Activated CD4-positive, alpha-beta T cell treated with anti-CD3 and anti-CD28 coated beads, Interleukin-2, amount 10 ng/mL, durations not matched to agents 24 days and 14 days (primary cell): ENCODE data around the gene PDE4A. TPM values are rescaled to one million over a fixed set of nuclear protein-coding genes. Genes with fewer than 3 reads are reported as not detected.
"Not testable (repeated sequence)": the region's sequence is repeated elsewhere in the genome, so short reads cannot be mapped to it uniquely, and the experiment has no call there.

Source experiments
- DNase-seq: peaks from one replicate; pipeline ENCODE4 v3.0.0; 2022
- H3K27ac Mint-ChIP-seq: one replicate; pipeline ENCODE4 v1.8.0; 2022; ENCODE audit warnings: mild to moderate bottlenecking, mixed read lengths
- H3K27me3 Mint-ChIP-seq: one replicate; pipeline ENCODE4 v1.8.0; 2022; ENCODE audit warnings: mixed read lengths
- H3K36me3 Mint-ChIP-seq: one replicate; pipeline ENCODE4 v1.8.0; 2022; ENCODE audit warnings: low read depth, mild to moderate bottlenecking, mixed read lengths
- H3K4me1 Mint-ChIP-seq: one replicate; pipeline ENCODE4 v1.8.0; 2021; ENCODE audit warnings: mixed read lengths
- H3K4me3 Mint-ChIP-seq: one replicate; pipeline ENCODE4 v1.8.0; 2022; ENCODE audit warnings: mild to moderate bottlenecking, moderate library complexity, mixed read lengths
- H3K9me3 Mint-ChIP-seq: one replicate; pipeline ENCODE4 v1.8.0; 2021; ENCODE audit warnings: mixed read lengths
- intact Hi-C: fragments of 100-400 bp; cut with micrococcal nuclease; formaldehyde crosslinking; loops from one replicate; pipeline ENCODE4 v1.15.1; 2023
- total RNA-seq: library from RNA; stranded (reverse); gene quantifications from 2 replicates; pipeline ENCODE4 v1.2.3, GENCODE V29; 2022

The PDE4A gene
- total RNA-seq, result 55.3 and 58.0 TPM in 2 replicates

DNA sequence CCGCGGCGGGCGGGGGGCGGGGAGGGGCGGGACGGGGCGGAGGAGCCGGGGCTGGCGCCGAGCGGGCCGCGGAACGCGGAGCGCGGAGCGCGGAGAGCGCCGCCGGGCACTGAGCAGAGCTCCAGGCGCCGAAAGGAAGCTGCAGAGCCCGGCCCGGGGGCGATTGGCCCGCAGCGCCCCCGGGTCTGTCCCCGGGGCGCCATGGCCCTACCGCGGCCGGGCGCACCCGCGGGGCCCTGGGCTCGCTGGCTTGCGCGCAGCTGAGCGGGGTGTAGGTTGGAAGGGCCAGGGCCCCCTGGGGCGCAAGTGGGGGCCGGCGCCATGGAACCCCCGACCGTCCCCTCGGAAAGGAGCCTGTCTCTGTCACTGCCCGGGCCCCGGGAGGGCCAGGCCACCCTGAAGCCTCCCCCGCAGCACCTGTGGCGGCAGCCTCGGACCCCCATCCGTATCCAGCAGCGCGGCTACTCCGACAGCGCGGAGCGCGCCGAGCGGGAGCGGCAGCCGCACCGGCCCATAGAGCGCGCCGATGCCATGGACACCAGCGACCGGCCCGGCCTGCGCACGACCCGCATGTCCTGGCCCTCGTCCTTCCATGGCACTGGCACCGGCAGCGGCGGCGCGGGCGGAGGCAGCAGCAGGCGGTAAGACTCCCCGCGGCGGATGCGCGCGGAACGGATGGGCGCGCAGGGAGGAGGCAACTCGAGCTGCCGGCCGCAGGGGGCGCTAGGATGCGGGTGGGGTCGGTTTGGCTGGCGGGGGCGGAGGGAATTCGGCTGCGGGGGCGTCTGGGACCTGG is at the start of gene PDE4A:
PDE4A (plus strand) TSS at position 95 of the 796 bp plus-strand sequence; CDS start at position 322, 227 bp downstream.
- H3K27ac Mint-ChIP-seq, result peak within 1 kb of the TSS; percentile 92
- peaks cover 8% of the 10 kb centered on the region for H3K27me3 Mint-ChIP-seq
- peak within 1 kb of the TSS; percentile 92 for H3K4me3 Mint-ChIP-seq
- H3K9me3 Mint-ChIP-seq, result no peaks in the 10 kb centered on the region
- H3K36me3 Mint-ChIP-seq, result peaks cover 19% of the 10 kb centered on the region
- peak; percentile 95 for DNase-seq
- intact Hi-C loops, result loop anchor here (2.0 kb wide), 1 partner anchor 82 kb away; the partner anchor contains the start of gene KEAP1
- peaks cover 68% of the 10 kb centered on the region for H3K4me1 Mint-ChIP-seq

DNA sequence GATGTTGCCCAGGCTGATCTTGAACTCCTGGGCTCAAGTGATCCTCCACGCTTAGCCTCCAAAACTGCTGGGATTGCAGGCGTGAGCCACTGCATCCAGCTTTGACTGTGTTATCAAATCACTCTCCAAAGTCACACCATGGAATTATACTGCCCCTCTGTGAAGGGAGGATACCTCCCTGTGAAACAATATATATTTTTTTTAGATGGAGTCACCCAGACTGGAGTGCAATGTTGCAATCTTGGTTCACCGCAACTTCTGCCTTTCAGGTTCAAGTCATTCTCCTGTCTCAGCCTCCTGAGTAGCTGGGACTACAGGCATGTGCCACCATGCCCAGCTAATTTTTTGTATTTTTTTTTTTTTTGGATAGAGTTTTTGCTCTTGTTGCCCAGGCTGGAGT is 47.6 kb upstream of the PDE4A start:
- Mint-ChIP-seq H3K4me1 (peaks cover 4% of the 10 kb centered on the region), H3K27me3 (no peaks in the 10 kb centered on the region), H3K27ac (no peak overlapping the region), H3K4me3 (no peak overlapping the region), H3K9me3 (peaks cover 4% of the 10 kb centered on the region), H3K36me3 (peaks cover 38% of the 10 kb centered on the region)
- DNase-seq, result no peak
- intact Hi-C loops, result no loop called here

- Mint-ChIP-seq H3K4me1 (peaks cover 12% of the 10 kb centered on the region), H3K27ac (no peak overlapping the region), H3K27me3 (no peaks in the 10 kb centered on the region), H3K9me3 (peaks cover 8% of the 10 kb centered on the region), H3K4me3 (no peak overlapping the region), H3K36me3 (peaks cover 36% of the 10 kb centered on the region)
- no peak for DNase-seq
- intact Hi-C loops, result no loop called here
These were observed 45.4 kb upstream of the PDE4A start for GRCh38 chr19:10374931-10375330.

DNA sequence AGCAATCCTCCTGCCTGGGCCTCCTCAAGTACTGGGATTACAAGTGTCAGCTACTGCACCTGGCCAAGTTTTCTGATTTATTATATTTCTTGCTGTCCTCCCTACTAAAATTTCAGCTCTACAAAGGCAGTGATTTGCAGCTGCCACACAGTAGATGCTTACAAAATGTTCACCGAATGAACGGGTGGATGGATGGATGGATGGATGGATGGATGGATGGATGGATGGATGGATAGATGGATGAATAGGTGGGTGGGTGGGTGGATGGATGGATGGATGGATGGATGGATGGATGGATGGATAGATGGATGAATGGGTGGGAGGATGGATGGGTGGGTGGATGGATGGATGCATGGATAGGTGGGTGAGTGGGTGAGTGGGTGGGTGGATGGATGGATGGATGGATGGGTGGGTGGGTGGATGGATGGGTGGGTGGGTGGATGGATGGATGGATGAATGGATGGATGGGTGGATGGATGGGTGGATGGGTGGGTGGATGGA is 43.1 kb upstream of the PDE4A start:
- Mint-ChIP-seq H3K4me3 (peak overlapping the region; percentile 65), H3K27ac (peak overlapping the region; percentile 76), H3K36me3 (peaks cover 41% of the 10 kb centered on the region), H3K4me1 (peaks cover 22% of the 10 kb centered on the region)
- H3K27me3 Mint-ChIP-seq, DNase-seq, H3K9me3 Mint-ChIP-seq, intact Hi-C loops: not testable (repeated sequence)

- Mint-ChIP-seq H3K36me3 (peaks cover 37% of the 10 kb centered on the region), H3K4me1 (peaks cover 22% of the 10 kb centered on the region), H3K9me3 (peaks cover 8% of the 10 kb centered on the region), H3K27me3 (peaks cover 1% of the 10 kb centered on the region), H3K27ac (peak overlapping the region; percentile 76), H3K4me3 (no peak overlapping the region)
- intact Hi-C loops, result no loop called here
- no peak for DNase-seq
These were observed 42.2 kb upstream of the PDE4A start for GRCh38 chr19:10378124-10378523.

- Mint-ChIP-seq H3K4me1 (peaks cover 20% of the 10 kb centered on the region), H3K27ac (peak overlapping the region; percentile 91), H3K27me3 (peaks cover 1% of the 10 kb centered on the region), H3K4me3 (peak overlapping the region; percentile 92), H3K36me3 (peaks cover 32% of the 10 kb centered on the region), H3K9me3 (peaks cover 8% of the 10 kb centered on the region)
- DNase-seq, result no peak
- intact Hi-C loops, result loop anchor here (2.0 kb wide), 3 partner anchors 47 to 119 kb away; partner anchors contain the start of genes ICAM1 and RAVER1
These were observed 40.4 kb upstream of the PDE4A start for GRCh38 chr19:10379880-10380312.

- DNase-seq, result peak; percentile 99
- Mint-ChIP-seq H3K4me1 (peaks cover 20% of the 10 kb centered on the region), H3K36me3 (peaks cover 30% of the 10 kb centered on the region), H3K4me3 (peak within 1 kb of the TSS; percentile 92), H3K27ac (peak within 1 kb of the TSS; percentile 91), H3K9me3 (peaks cover 8% of the 10 kb centered on the region), H3K27me3 (peaks cover 1% of the 10 kb centered on the region)
- intact Hi-C loops, result loop anchor here (2.0 kb wide), 3 partner anchors 48 to 120 kb away; partner anchors contain the start of genes ICAM1 and RAVER1
These were observed 39.8 kb upstream of the PDE4A start, which contains the start of gene TYK2 for GRCh38 chr19:10380313-10381102. Gene TYK2, minus strand, starts transcription at chr19:10380572. Its CDS starts 2,166 bp downstream, at chr19:10378406.

GRCh38 chr19:10383223-10383499 is 37.2 kb upstream of the PDE4A start:
- H3K27me3 Mint-ChIP-seq, intact Hi-C loops, H3K9me3 Mint-ChIP-seq: not testable (repeated sequence)

DNA sequence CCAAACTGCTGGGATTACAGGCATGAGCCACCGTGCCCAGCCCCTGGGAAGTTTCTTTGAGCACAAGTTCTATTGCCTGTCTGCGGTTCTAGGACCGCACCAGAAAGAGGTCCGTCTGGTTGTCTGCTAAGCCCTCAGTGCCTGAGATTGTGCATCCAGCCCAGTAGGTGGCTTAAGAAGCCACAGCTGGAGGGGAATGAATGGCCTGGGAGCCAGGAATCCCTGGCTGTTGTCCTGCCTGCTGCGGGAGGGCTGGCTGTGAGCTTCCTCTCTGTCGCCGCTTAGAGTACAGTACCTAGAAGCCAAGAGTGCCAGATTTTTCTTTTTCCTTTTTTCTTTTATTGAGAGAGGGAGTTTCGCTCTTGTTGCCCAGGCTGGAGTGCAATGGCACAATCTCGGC is 35.8 kb upstream of the PDE4A start:
- no peak for DNase-seq
- H3K4me3 Mint-ChIP-seq, result no peak overlapping the region
- H3K4me1 Mint-ChIP-seq, result peaks cover 18% of the 10 kb centered on the region
- intact Hi-C loops, result no loop called here
- H3K27me3 Mint-ChIP-seq, result peaks cover 1% of the 10 kb centered on the region
- H3K36me3 Mint-ChIP-seq, result peaks cover 18% of the 10 kb centered on the region
- no peak overlapping the region for H3K27ac Mint-ChIP-seq
- H3K9me3 Mint-ChIP-seq, result no peaks in the 10 kb centered on the region

More at GRCh38 chr19:10383223-10383499, 37.2 kb upstream of the PDE4A start:
- Mint-ChIP-seq H3K36me3 (peaks cover 19% of the 10 kb centered on the region), H3K4me1 (peaks cover 17% of the 10 kb centered on the region)
- DNase-seq, H3K27ac Mint-ChIP-seq, H3K4me3 Mint-ChIP-seq: not testable (repeated sequence)

DNA sequence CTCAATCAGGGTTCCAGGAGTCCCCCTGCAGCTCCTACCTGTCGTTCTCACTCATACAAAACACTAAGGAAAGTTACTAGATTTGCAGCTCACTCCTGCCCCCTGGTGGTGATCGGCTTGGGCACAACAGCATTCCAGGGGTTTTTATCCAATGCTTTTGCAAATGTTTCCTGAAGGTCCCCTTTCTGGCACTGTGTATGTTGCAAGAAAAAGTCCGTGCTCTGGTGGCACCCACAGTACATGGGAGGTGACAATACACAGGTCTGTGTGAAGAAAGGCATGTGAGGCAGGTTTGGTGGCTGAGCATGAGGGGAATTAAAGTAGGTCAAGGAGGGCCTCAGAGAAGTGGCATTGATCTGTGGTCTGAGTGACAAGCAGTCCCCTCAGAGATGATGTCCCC is 31.4 kb upstream of the PDE4A start:
- Mint-ChIP-seq H3K27me3 (no peaks in the 10 kb centered on the region), H3K27ac (no peak overlapping the region), H3K4me1 (peaks cover 9% of the 10 kb centered on the region), H3K4me3 (no peak overlapping the region), H3K36me3 (peaks cover 37% of the 10 kb centered on the region), H3K9me3 (no peaks in the 10 kb centered on the region)
- intact Hi-C loops, result loop anchor here (1.0 to 5.0 kb wide), 3 partner anchors 120 to 457 kb away; no protein-coding TSS in a partner anchor
- peak; percentile 93 for DNase-seq

DNA sequence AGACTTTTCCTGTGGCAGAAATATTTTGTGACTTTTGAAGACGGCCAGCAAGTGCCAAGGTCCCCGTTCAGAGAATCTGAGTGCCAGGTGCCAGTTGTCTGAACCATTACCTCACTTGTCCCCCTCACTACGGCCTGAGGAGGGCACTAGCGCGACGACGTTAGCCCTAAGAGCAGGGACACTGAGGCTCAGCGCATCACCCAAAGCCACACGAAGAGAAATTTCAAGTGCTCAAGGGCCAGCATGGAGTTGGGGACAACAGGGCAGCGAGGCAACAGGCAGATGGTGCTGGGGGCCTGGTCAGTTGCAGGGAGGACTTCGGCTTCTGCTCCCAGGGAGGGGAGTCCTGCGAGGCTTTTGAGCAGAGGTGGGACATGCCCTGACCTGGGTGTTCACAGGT is 30.5 kb upstream of the PDE4A start:
- no peaks in the 10 kb centered on the region for H3K27me3 Mint-ChIP-seq
- peaks cover 9% of the 10 kb centered on the region for H3K4me1 Mint-ChIP-seq
- DNase-seq, result peak; percentile 71
- H3K36me3 Mint-ChIP-seq, result peaks cover 42% of the 10 kb centered on the region
- no peak overlapping the region for H3K4me3 Mint-ChIP-seq
- intact Hi-C loops, result loop anchor here (1.0 to 5.0 kb wide), 3 partner anchors 121 to 458 kb away; no protein-coding TSS in a partner anchor
- no peaks in the 10 kb centered on the region for H3K9me3 Mint-ChIP-seq
- no peak overlapping the region for H3K27ac Mint-ChIP-seq

- intact Hi-C loops, result no loop called here
- peak; percentile 90 for DNase-seq
- no peak overlapping the region for H3K4me3 Mint-ChIP-seq
- no peaks in the 10 kb centered on the region for H3K27me3 Mint-ChIP-seq
- no peak overlapping the region for H3K27ac Mint-ChIP-seq
- H3K4me1 Mint-ChIP-seq, result peaks cover 9% of the 10 kb centered on the region
- peaks cover 49% of the 10 kb centered on the region for H3K36me3 Mint-ChIP-seq
- H3K9me3 Mint-ChIP-seq, result no peaks in the 10 kb centered on the region
These were observed 29.6 kb upstream of the PDE4A start for GRCh38 chr19:10390652-10391286.

DNA sequence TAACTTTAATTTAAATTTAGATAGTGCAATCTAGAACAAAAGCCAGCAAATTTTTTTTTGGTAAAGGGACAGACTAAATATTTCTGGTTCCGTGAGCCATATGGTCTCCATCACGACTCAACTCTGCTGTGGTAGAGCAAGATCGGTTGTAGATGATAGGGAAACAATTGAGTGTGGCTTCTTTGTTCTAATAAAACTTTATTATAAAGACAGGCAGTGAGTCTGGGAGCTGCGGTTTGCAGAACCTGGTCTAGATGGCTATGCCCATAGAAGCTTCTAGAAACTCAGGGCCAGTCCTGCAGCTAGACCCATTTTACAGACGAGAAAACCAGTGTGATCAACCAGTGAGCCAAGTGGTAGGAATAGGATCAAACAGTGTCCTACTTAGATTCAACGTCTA is 28.2 kb upstream of the PDE4A start:
- Mint-ChIP-seq H3K27me3 (no peaks in the 10 kb centered on the region), H3K27ac (no peak overlapping the region), H3K9me3 (no peaks in the 10 kb centered on the region), H3K36me3 (peaks cover 60% of the 10 kb centered on the region), H3K4me1 (peaks cover 9% of the 10 kb centered on the region), H3K4me3 (no peak overlapping the region)
- no peak for DNase-seq
- intact Hi-C loops, result no loop called here
